HUES64 (cell line): ENCODE measurements around the gene MTFR1L.

Experiments used
- H3K27ac ChIP-seq: 2 replicates; pipeline ENCODE4 v1.7.0; 2013; ENCODE audit warnings: low read depth, low read length, inconsistent platforms
- H3K27me3 ChIP-seq: 2 replicates; pipeline ENCODE4 v1.6.1; 2013; ENCODE audit warnings: mild to moderate bottlenecking, low read length; ENCODE audit not compliant: insufficient read depth
- H3K36me3 ChIP-seq: 2 replicates; pipeline ENCODE4 v1.6.1; 2013; ENCODE audit warnings: mild to moderate bottlenecking, low read length; ENCODE audit not compliant: insufficient read depth
- H3K4me1 ChIP-seq: 2 replicates; pipeline ENCODE4 v1.6.1; 2013; ENCODE audit warnings: mild to moderate bottlenecking, low read length, moderate library complexity; ENCODE audit not compliant: insufficient read depth
- H3K4me3 ChIP-seq: 2 replicates; pipeline ENCODE4 v1.5.1; 2013; ENCODE audit warnings: mild to moderate bottlenecking, low read length, moderate library complexity
- H3K9ac ChIP-seq: 2 replicates; pipeline ENCODE4 v1.6.1; 2013; ENCODE audit warnings: mild to moderate bottlenecking, low read depth, low read length
- H3K9me3 ChIP-seq: 2 replicates; pipeline ENCODE4 v1.6.1; 2013; ENCODE audit warnings: low read depth, low read length; ENCODE audit not compliant: insufficient read depth
- WGBS: fragments of 150-250, 120-280 bp; methylation state at CpG from one replicate; pipeline ENCODE4 v1.1.7; 2013; ENCODE audit warnings: missing lambda C conversion rate; 5-methylcytosine and 5-hydroxymethylcytosine counted together

Gene MTFR1L

GRCh38 chr1:25875856-25876692 is 56.3 kb downstream of the MTFR1L start:
- Histone ChIP-seq H3K9me3 (no peaks in the 10 kb centered on the region), H3K4me1 (peaks cover 15% of the 10 kb centered on the region), H3K4me3 (peak overlapping the region; percentile 56), H3K27me3 (peaks cover 23% of the 10 kb centered on the region), H3K9ac (peak overlapping the region; percentile 58), H3K27ac (peak overlapping the region; percentile 75; the same call in 1 of the 2 replicates), H3K36me3 (no peaks in the 10 kb centered on the region)
- 9% methylated on average over 32 of the region's 32 CpGs for WGBS

DNA sequence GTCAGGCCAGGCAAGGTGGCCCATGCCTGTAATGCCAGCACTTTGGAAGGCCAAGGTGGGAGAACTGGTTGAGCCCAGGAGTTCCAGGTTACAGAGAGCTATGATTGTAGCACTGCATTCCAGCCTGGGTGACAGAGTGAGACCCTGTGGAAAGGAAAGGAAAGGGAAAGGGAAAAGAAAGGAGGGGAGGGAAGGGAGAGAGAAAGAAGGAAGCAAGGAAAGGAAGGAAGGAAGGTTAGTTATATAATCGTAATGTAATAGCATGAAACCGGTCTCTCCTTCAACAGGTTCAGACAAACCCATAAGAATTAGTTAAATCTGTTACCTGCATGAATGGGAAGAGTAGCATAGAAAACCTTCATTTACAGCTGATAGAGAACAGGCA is 56.9 kb downstream of the MTFR1L start:
- no peak overlapping the region for H3K4me3 ChIP-seq
- H3K27me3 ChIP-seq = peaks cover 23% of the 10 kb centered on the region
- H3K9ac ChIP-seq = no peak overlapping the region
- H3K36me3 ChIP-seq = no peaks in the 10 kb centered on the region
- H3K9me3 ChIP-seq = no peaks in the 10 kb centered on the region
- H3K27ac ChIP-seq = no peak overlapping the region
- H3K4me1 ChIP-seq = peaks cover 15% of the 10 kb centered on the region
- WGBS = 100% methylated on average over 1 of the region's 2 CpGs

- H3K4me1 ChIP-seq = peaks cover 15% of the 10 kb centered on the region; the same call in 1 of the 2 replicates
- 90% methylated on average over 2 of the region's 2 CpGs for WGBS
- no peak overlapping the region for H3K4me3 ChIP-seq
Measured at GRCh38 chr1:25877155-25877554, 57.4 kb downstream of the MTFR1L start.

GRCh38 chr1:25878690-25879089 is 58.9 kb downstream of the MTFR1L start:
- WGBS = 94% methylated on average over 5 of the region's 5 CpGs
- peaks cover 23% of the 10 kb centered on the region for H3K27me3 ChIP-seq

More at GRCh38 chr1:25877155-25877554, 57.4 kb downstream of the MTFR1L start:
- Histone ChIP-seq H3K27ac (no peak overlapping the region), H3K9me3 (no peaks in the 10 kb centered on the region), H3K27me3 (peaks cover 23% of the 10 kb centered on the region), H3K9ac (no peak overlapping the region), H3K36me3 (no peaks in the 10 kb centered on the region)

DNA sequence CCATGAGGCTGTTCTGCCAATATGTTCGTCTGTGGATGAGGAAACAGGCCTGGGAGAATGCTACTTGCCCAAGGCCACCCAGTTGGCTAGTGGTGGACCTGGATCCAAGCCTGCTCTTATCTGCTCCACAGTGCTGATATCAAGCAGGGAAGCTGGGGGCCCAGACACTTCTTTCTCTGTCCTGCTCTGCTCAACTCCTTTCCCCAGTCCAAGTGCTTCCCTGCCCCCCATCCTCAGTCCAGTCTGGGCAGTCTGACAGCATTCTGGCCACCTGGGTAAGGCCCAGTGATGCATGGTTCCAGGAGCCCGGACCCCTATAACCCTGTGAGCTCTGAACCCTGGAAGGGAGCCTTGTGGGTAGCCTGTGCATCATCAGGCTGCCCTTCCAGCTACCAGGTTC is 59.9 kb downstream of the MTFR1L start:
- Histone ChIP-seq H3K4me3 (no peak overlapping the region), H3K4me1 (peaks cover 10% of the 10 kb centered on the region; the same call in 1 of the 2 replicates)
- 86% methylated on average over 2 of the region's 2 CpGs for WGBS

More at GRCh38 chr1:25878690-25879089, 58.9 kb downstream of the MTFR1L start:
- H3K9ac ChIP-seq = no peak overlapping the region
- H3K27ac ChIP-seq = no peak overlapping the region
- no peak overlapping the region for H3K4me3 ChIP-seq
- H3K9me3 ChIP-seq = no peaks in the 10 kb centered on the region
- H3K4me1 ChIP-seq = peaks cover 15% of the 10 kb centered on the region; the same call in 1 of the 2 replicates
- no peaks in the 10 kb centered on the region for H3K36me3 ChIP-seq

DNA sequence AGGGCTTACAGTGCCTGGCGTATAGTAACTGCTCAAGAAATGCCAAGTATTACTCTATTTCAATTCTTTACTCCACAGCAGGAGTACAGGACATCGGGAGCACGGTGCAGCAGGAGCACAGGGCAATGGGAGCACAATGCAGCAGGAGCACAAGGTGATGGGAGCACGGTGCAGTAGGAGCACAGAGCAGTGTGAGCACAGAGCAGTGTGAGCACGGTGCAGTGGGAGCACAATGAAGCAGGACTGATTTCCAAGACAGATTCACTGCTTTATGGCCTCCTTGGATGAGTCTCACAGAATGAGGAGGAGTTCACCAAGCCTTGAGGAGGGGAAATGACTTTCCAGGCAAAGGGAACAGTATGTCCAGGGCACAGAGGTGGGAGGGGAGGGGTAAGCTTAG is 60.8 kb downstream of the MTFR1L start:
- Histone ChIP-seq H3K9ac (no peak overlapping the region), H3K27ac (no peak overlapping the region), H3K9me3 (no peaks in the 10 kb centered on the region), H3K27me3 (peaks cover 18% of the 10 kb centered on the region), H3K4me1 (peaks cover 8% of the 10 kb centered on the region; the same call in 1 of the 2 replicates), H3K4me3 (no peak overlapping the region), H3K36me3 (no peaks in the 10 kb centered on the region)
- WGBS = 92% methylated on average over 5 of the region's 5 CpGs

More for the DNA sequence above, 59.9 kb downstream of the MTFR1L start:
- Histone ChIP-seq H3K9ac (no peak overlapping the region), H3K9me3 (no peaks in the 10 kb centered on the region), H3K27ac (no peak overlapping the region), H3K36me3 (no peaks in the 10 kb centered on the region), H3K27me3 (peaks cover 19% of the 10 kb centered on the region)

GRCh38 chr1:25881266-25881665 is 61.5 kb downstream of the MTFR1L start:
- WGBS = 93% methylated on average over 11 of the region's 11 CpGs
- H3K4me3 ChIP-seq = no peak overlapping the region
- H3K36me3 ChIP-seq = no peaks in the 10 kb centered on the region
- H3K27me3 ChIP-seq = peaks cover 13% of the 10 kb centered on the region
- no peak overlapping the region for H3K9ac ChIP-seq
- no peaks in the 10 kb centered on the region for H3K9me3 ChIP-seq
- H3K27ac ChIP-seq = no peak overlapping the region
- H3K4me1 ChIP-seq = peaks cover 4% of the 10 kb centered on the region; the same call in 1 of the 2 replicates
